HTERT RPE-1 (cell line): ENCODE data around the gene HELZ2.
"Not testable (repeated sequence)": the region's sequence is repeated elsewhere in the genome, so short reads cannot be mapped to it uniquely, and the experiment has no call there.

Experiments
- in situ Hi-C: fragments of 300-500 bp; cut with MboI; formaldehyde crosslinking; loops from 4 replicates; pipeline ENCODE4 v1.14.3; 2020; ENCODE audit warnings: low sequenced_read_pairs

Gene HELZ2

DNA sequence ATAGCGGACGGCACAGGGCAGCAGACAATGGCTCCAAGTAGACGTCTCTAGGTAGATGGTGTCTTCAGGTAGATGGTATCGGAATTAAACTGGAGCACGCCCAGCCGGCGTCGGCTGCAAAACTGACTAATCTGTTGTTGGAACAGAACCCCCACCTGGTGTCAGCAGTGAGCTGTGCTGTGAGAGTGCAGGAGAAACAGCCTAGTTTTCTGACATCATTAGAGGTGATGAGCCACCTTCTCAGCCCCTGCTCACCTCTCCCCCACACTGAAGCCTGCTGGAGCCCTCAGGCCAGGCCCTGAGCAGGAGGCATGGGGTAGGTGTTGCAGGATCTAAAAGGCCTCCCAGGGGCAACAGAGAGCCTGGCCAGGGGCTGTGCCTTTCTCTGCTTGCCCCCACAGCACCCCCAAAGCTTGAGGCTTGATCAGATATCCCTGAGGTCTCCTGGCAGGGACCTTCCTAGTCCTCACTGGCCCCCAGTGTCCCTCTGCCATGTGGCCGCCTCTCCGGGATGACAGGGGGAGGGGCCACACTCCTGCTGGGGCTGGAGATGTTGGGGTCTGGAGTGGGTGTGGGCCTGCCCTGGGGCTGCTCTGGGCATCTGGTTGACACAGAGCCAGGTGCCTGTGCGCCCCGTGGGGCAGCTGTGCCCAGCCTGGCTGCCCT is 6.9 kb upstream of the HELZ2 start:
- in situ Hi-C loops, result no loop called here

DNA sequence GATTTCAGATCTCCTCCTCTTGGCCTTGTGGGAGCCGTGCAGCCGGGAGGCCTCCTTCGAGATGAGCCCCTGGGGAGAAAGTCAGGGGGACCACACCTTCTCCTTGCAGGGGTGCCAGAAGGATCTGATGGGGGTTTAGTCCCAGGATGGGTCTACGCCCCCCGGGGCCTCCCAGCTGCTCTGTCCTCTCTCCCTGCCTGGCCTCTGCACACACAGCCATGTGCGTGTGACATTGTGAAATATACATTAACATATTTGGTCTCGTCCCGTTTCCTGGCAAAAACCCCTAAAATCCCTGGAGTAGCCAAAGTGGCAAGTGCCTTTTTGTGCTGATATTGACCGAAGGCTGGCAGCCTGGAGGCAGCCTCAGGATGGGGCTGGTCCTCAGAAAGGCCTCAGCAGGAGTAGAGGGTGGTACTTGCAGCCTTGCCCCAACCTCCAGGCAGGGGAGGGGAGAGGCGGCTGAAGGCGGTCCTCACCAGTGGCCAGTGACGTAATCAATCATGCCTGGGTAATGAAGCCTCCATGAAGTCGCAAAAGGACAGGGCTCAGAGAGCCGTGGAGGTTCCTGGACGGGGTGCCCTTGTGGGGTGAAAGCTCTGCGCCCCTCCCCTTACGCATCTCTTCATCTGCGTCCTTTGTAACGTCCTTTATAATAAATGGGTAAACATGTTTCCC is 5.1 kb upstream of the HELZ2 start:
- in situ Hi-C loops, result no loop called here

DNA sequence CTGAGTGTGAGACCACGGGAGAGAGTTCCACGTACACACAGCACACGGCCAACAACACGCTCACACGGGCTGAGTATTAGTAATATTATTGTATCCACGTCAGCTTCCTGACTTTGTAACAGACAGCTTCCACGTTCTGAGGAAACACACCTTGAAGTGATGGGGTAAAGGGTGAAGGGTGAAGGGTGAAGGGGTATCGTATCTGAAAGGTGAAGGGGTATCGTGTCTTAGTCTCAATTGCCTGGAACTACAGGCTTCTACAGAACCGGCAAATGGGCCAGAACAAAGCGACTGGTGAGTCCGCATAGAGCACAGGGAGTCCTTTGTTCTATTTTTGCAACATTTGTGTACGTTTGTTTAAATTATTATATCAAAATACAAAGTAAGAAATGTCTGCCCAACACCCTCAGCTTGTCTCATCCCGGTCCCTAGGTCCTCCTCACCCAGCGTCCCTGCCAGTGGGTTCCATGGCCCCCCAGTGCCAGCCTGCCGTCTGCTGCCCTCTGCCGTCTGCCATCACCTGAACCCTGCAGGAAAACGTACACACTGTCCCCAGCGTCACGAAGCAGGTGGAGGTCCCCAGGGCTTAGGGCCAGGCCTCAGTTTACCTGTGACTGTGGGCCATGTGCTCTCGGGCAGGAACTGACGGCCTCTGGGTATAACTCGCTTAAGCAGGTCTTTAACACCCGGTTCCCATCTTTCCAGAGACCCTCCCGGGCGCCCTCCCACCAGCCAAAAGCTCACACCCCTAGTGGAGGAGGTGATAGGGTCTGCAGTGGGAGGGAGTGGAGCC is 4.4 kb upstream of the HELZ2 start:
- in situ Hi-C loops, result no loop called here

DNA sequence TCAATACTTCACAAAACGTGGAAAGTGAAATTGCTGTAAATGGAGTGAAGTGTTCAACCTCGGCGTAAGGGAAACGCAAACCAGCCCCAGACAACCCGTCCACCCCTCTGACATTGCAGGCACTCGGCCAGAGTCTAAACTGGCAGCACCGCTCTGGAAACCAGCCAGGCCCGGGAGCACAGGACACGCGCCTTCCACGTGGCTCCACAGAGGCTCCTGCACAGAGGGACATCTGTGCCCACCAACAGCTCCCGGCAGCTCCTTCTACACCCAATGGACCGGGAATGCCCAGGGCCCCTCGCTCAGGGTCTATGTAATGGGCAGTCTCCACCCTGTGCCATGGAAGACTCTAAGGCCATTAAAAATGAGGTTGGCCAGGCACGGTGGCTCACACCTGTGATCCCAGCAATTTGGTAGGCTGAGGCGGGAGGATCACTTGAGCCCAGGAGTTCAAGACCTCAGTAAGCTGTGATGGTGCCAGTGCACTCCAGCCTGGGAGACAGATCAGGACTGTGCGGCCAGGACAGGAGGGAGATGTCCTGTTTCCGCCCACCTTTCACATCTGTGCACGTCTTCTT is 3.4 kb upstream of the HELZ2 start:
- in situ Hi-C loops, result no loop called here

DNA sequence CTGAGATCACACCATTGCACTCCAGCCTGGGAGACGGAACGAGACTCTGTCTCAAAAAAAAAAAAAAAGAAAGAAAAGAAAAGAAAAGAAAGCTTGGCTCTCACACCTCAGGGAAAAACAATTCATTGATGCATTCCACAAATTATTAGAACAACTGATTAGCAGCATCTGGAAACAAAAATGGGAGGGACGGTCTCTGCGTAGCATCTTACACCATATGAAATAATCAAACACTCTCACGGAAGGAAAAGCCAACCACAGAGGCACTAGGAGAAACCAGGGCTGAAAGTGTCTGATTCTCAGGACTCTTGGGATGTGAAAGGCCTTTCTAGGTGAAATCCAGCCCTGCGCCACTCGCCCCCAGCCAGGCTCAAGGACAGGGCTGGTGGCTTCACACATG is 2.3 kb upstream of the HELZ2 start:
- in situ Hi-C loops, result no loop called here

DNA sequence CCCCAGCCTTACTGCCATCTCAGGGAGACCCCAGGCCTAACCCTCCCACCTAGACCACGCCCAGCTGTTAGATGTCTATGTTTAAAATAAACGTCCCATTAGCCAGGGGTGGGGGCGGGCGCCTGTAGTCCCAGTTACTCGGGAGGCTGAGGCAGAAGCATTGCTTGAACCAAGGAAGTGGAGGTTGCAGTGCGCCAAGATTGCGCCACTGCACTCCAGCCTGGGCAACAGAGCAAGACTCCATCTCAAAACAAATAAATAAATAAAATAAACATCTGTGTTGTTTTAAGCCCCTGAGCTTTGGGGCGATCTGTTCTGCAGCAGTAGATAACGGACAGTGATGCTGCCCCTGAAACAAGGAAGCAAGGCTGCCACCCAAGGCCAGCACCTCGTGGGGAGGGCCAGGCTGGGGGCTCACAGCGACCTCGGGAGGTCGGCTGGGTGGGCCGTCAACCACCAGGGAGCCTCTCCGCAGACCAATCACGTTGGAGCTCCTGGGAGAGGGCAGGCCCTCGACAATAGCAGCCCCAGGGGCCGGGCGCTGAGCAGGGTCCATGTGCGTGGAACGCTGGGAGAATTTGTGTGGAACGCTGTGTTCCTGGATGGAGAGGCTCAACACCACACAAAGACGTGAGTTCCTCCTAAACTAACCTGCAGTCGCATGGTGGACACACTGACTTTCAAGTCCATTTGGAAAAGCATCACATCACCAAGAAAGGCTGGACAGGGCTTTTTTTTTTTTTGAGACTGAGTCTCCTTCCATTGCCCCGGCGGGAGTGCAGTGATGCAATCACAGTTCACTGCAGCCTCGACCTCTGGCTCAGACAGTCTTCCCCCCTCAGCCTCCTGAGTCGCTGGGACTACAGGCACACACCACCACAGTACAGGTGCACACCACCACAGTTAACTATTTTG is 1.0 kb upstream of the HELZ2 start:
- in situ Hi-C loops, result no loop called here

DNA sequence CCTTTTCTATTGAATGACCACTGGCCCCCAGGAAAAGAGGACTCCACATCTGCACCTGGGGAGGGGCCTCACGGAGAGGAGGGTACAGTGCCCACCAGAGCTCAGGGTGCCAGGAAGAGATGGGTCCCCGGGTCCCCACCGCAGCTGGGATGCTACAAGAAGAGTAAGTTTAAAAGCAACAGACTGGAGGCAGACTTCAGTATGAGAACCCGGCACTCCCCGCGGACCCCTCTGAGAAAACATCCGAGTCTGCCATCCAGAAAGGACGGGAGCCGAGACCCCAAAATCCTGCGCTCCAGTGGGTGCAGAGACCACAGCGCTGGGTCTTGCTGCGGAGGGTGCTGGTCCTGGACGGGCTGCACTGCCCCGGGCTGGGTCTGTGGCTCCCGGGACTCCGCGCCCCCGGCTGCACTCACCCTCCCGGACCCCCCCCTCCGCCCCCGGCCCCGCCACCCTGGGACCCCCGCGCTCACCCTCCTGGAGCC is 350 bp downstream of the HELZ2 start:
- in situ Hi-C loops, result no loop called here

DNA sequence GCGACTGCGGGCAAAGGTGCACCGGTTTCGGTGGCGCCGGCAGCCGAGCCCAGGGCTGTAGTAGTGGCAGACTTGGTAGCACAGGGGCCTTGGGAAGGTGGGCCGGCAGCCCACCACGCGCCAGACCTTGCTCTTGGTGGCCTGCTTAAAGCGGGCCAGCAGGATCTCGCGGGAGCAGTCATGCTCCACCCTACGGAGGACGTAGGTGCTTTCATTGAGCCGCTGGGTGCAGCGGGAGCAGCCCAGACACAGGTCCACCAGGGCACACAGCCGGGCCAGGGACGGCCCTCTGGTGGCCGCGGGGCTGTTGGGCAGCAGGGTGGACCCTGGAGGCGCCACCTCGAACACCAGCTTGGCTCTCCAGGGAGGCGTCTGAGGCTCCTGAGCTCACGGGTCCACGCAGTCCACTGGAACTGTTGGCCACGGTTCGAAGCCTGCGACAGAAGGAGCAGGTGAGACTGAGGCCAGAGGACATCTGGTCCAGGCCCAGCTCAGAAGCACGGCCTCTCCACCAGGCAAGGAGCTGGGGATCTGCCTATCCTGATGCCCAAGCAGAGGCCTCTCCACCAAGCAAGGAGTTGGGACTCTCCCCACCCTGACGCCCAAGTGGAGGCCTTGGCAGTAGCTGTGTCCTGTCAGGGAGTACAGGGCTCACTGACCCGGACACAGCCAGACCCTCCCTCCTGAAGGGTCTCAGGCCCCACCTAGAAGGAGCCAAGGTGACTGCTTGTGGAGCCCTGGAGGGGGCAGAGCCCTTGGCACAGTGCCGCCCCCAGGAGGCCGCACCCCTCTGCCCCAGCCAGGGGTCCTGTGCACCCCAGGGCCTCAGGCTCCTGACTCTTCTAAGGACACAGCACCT is 1.0 kb downstream of the HELZ2 start:
- in situ Hi-C loops, result no loop called here

DNA sequence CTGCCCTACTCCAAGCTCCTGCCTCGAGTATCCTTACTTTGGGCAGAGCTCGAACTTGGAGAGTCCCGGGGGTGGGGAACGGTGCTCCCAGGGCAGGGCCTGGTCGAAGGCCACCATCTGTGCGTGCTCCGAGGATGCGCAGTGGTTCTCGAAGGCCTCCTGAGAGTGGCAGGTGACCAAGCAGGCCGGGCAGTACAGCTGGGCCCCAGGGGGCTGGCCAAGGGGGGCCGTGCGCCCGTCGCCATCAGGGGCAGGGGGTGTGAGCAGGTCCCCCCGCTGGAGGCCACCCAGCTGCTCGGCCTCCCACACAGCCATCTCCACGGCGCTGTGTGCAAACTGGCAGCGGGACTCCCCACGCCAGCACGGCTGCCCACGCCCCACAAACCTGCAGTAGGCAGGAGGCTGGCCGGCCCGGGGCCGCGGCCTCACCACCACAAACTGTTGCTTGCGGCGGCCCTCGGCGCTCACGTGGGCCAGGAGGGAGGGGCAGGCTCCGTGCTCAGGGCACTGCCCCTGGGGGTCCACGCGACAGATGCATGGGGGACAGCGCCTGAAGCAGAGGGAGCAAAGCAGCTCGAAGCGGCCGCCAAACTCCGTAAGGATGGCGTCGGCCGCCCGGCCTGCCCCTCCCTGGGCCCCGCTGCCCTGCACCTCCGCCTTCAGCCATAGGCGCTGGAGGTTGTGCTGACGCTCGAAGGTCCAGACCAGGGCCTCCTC is 1.8 kb downstream of the HELZ2 start:
- in situ Hi-C loops, result no loop called here

DNA sequence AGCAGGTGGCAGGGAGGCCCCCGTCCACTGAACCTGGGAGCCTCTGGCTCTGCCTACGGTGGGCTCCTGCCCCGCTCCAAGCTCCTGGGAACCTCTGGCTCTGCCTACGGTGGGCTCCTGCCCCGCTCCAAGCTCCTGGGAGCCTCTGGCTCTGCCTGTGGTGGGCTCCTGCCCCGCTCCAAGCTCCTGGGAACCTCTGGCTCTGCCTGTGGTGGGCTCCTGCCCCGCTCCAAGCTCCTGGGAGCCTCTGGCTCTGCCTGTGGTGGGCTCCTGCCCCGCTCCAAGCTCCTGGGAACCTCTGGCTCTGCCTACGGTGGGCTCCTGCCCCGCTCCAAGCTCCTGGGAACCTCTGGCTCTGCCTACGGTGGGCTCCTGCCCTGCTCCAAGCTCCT is 3.0 kb downstream of the HELZ2 start:
- in situ Hi-C loops, result not testable (repeated sequence)

DNA sequence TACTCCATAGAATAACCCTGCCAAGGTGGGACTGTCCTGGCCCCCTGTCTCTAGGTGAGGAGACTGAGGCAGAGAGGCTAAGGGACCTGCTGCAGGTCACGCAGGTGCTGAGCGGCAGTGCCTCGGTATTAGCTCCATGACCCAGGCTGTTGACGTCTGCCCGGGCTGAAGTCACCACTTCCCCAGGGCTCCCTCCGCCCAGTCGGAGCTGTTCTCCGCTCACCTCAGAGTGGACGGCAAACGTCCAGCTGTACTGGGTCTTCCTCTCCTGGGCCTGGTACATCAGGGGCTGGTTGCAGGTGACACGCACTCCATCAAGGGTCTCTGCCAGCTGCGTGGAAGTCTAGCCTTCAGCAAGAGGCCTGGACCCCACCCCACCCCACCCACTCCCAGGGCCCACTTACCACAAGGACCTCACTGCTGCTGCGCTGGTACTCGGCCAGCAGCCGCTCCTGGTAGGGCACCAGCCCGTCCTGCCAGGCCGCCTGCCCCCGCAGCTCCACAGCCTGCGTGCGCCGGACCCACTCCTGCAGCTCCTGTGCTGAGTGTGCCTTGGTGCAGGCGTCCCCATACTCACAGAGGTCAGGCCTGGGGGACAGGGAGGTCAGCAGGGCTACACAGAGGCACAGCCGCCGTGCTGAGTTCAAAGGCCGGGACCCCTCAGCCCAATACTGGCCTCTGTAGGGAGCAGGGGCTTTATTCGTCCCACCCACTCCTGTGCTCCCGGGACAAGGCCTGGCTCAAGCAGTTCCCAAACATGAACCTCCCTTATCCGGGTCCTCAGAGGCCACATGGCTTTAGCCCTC is 3.6 kb downstream of the HELZ2 start:
- in situ Hi-C loops, result no loop called here

DNA sequence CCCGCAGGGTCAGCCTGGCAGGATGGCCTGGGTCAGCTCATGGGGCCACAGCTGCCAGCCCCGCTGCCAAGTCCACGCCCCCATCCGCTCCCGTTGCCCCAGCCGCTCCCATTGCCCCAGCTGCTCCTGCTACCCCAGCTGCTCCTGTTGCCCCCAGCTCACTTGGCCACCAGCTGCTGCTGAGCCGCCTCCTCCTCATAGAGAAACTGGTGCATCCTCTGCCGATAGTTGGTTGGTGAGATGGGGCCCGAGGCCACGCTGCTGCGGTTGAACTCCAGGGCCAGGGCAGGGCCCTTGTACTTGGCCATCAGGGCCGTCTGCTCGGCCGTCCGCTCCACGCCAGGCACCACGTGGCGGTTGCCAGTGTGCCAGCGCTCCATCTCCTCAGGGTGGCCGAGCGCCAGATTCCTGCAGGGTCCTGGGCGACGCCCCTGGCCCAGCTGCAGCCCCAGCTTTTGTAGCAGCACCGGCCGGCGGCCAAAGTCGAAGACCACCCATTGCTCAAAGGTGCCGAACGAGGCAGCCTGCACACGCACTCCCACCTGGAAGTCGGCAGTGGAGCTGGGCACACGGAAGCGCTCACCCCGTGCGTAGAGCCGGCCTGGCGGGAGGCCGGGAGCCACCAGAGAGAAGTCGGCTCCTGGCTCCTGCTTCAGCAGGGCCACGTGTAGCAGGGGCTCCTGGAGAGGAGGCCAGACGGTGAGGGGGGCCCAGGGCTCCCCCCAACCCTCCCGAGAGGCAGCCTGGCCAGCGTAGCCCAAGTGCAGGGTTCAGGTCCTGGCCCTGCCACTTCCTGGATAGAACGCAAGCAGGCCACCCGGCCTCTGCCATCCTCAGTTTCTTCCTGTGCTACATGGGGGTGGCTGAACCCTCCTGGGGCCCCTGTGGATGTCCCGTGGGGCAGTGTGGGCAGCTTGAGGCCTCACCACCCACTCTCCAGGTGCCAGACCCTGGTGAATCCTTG is 4.8 kb downstream of the HELZ2 start:
- in situ Hi-C loops, result no loop called here

DNA sequence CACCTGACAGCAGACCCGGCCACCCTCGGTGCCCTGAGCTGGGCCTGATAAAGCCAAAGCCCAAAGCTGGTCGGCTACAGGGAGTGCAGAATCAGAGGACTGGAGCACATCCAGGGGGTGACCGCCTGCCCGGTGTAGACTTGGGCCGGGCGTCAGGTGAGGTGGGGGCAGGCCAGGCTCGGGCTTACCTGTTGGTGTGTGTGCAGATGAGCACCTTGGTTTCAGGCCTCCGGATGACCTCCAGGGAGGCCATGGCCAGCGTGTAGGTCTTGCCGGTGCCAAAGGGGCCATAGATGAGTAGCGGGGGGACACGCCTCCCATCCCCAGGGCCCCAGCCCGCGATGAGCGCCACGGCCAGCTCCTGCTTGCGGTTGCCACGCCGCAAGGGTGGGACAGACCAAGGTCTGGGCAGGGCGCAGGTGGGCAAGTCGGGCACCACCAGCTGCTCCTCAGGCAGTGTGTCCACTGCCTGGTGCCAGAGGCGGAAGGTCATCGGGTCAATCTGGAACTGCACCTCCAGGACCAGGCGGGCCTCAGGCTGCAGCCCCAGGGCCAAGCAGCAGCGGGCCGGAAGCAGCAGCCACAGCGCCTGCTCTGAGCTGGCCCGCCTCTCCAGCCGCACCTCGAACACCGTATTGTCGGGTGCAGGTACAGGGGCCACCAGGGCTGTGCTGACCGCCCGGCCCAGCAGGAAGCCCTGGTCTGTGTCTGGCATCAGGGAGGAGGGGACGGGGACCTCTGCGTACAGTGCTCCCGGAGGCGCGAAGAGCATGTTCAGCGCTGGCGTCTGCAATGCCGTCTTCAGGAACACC is 5.7 kb downstream of the HELZ2 start:
- in situ Hi-C loops, result no loop called here

DNA sequence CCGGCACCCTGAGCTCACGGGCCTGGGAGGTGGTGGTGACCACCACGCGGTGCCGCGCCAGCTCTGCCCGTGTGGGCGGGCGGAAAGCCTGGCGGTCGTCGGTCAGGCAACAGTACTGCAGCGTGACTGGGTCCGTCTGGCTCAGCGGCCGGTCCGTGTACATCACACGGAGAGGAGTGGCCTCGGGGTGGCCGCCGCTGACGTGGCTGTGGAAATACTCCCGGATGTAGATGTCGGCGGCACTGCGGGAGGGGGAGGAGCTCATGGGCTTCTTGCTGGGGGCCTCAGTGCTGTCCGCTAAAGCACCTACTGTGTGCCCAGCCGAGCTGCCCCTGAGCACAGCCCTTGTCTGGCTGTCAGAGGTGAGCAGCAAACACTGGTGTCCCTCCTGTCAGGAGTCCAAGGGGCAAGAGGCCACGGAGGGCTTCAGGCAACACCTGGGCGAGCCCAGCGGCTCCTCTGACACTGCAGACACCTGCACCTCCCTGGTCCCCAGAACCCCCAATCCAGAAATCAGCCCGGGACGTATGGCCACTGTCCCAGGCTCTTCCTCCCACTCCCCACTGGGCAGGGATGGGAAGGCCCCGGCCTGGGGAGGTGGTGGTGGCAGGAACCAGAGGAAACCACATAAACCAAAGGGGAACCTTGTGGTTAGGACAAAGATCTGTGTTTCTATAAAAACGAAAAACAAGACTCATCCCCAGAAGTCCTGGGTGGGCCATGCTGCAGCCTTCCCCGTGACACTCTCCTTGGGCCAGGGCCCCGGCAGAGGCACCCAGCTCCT is 6.5 kb downstream of the HELZ2 start:
- in situ Hi-C loops, result no loop called here

DNA sequence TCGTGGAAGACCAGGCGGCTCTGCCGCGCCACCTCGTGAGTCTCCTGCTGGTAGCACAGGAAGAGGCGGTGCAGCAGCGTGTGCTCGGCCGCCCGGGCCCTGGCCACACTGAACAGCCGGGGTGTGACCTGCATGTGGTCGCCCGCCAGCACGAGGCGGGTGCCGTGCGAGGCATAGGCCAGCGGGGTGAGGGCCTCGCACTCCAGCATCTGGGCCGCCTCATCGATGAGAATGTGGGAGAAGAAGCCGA is 7.0 kb downstream of the HELZ2 start:
- in situ Hi-C loops, result no loop called here
